Natural killer cell (primary cell): ENCODE results near the gene CDKN3. TPM values are rescaled to one million over a fixed set of nuclear protein-coding genes. Genes with fewer than 3 reads are reported as not detected.

Source experiments
- ATAC-seq, 3 donors: fragments of 150-1000 bp in 2 of 3; fragments of 200-7000 bp in 1 of 3; cut with Tn5 transposase; 1 replicate in 1 of 3; 2 replicates in 2 of 3; pipeline ENCODE4 v1.10.0; 2021; ENCODE audit warnings: mild to moderate bottlenecking in 2 of 3, moderate library complexity in 2 of 3
- DNase-seq, 2 donors: peaks; one replicate each; pipeline versions ENCODE4 v3.0.0 to v3.0.0-alpha.2; 2013 to 2021; ENCODE audit warnings: mixed read lengths in 1 of 2
- H3K27ac ChIP-seq: one replicate; pipeline ENCODE4 v1.5.1; 2013; ENCODE audit warnings: mild to moderate bottlenecking, low read length
- H3K27me3 ChIP-seq: one replicate; pipeline ENCODE4 v1.6.1; 2013; ENCODE audit warnings: low read length; ENCODE audit not compliant: control insufficient read depth, insufficient read depth
- H3K36me3 ChIP-seq: one replicate; pipeline ENCODE4 v1.6.1; 2013; ENCODE audit warnings: low read length; ENCODE audit not compliant: control insufficient read depth, insufficient read depth
- H3K4me1 ChIP-seq: one replicate; pipeline ENCODE4 v1.6.1; 2013; ENCODE audit warnings: low read length; ENCODE audit not compliant: control insufficient read depth, insufficient read depth
- H3K4me3 ChIP-seq: one replicate; pipeline ENCODE4 v1.5.1; 2013; ENCODE audit warnings: low read length
- H3K9me3 ChIP-seq: one replicate; pipeline ENCODE4 v1.6.1; 2013; ENCODE audit warnings: low read length; ENCODE audit not compliant: control insufficient read depth, insufficient read depth
- H3K27ac Mint-ChIP-seq, 2 donors: one replicate each; pipeline ENCODE4 v1.8.0; 2022; ENCODE audit warnings: mild to moderate bottlenecking in 2 of 2, mixed read lengths in 2 of 2, moderate library complexity in 1 of 2
- H3K27me3 Mint-ChIP-seq, 2 donors: one replicate each; pipeline ENCODE4 v1.8.0; 2022; ENCODE audit warnings: low read depth in 2 of 2, mixed read lengths in 2 of 2
- H3K36me3 Mint-ChIP-seq: one replicate; pipeline ENCODE4 v1.8.0; 2022; ENCODE audit warnings: mixed read lengths
- H3K4me1 Mint-ChIP-seq, 2 donors: one replicate each; pipeline ENCODE4 v1.8.0; 2022; ENCODE audit warnings: mixed read lengths in 2 of 2
- H3K4me3 Mint-ChIP-seq: one replicate; pipeline ENCODE4 v1.8.0; 2022; ENCODE audit warnings: mild to moderate bottlenecking, moderate library complexity, mixed read lengths
- H3K9me3 Mint-ChIP-seq, 2 donors: one replicate each; pipeline ENCODE4 v1.8.0; 2022; ENCODE audit warnings: mixed read lengths in 2 of 2
- CTCF ChIP-seq: fragments of 200-600 bp; IDR thresholded peaks from one replicate; pipeline ENCODE4 v1.8.0; 2022; ENCODE audit warnings: antibody characterized with exemption
- WGBS: methylation state at CpG from one replicate; pipeline ENCODE4 v1.1.7; 2013; ENCODE audit warnings: missing lambda C conversion rate; ENCODE audit not compliant: insufficient coverage; 5-methylcytosine and 5-hydroxymethylcytosine counted together
- intact Hi-C: fragments of 100-400 bp; cut with micrococcal nuclease; formaldehyde crosslinking; loops from one replicate; pipeline ENCODE4 v1.14.2; 2022
- total RNA-seq, 4 donors: library from RNA; stranded (reverse); fragments of 120-200 nt in 1 of 4; gene quantifications; one replicate each; pipeline versions ENCODE4 v1.2.3 to v1.2.4, GENCODE V29; 2013 to 2022

Gene CDKN3
- total RNA-seq, 3 donors from 2014 or later (not counting 1 experiment from before 2014, with no cell fraction given) = 0.89 to 3.0 (median 1.8) TPM

- H3K36me3 Mint-ChIP-seq = no peaks in the 10 kb centered on the region
- H3K9me3 Mint-ChIP-seq = no peaks in the 10 kb centered on the region
- H3K4me1 Mint-ChIP-seq = no peaks in the 10 kb centered on the region
- DNase-seq (no peak), ATAC-seq (no peak)
- peaks cover 19 to 38% of the 10 kb centered on the region in 2 donors for H3K27me3 Mint-ChIP-seq
- no peak for TF ChIP-seq CTCF
- Histone ChIP-seq H3K27ac (no peak overlapping the region), H3K4me3 (no peak overlapping the region), H3K27me3 (no peaks in the 10 kb centered on the region), H3K4me1 (no peaks in the 10 kb centered on the region), H3K36me3 (no peaks in the 10 kb centered on the region), H3K9me3 (no peaks in the 10 kb centered on the region)
- 81% methylated on average over 3 of the region's 3 CpGs for WGBS
- intact Hi-C loops = no loop called here
- H3K27ac Mint-ChIP-seq = no peak overlapping the region
- no peak overlapping the region for H3K4me3 Mint-ChIP-seq
Observed at GRCh38 chr14:54356172-54356571, 40.6 kb upstream of the CDKN3 start.

GRCh38 chr14:54360667-54361066 lies 36.1 kb upstream of the CDKN3 start:
- Histone ChIP-seq H3K27ac (no peak overlapping the region), H3K36me3 (no peaks in the 10 kb centered on the region), H3K4me1 (no peaks in the 10 kb centered on the region), H3K9me3 (no peaks in the 10 kb centered on the region), H3K27me3 (no peaks in the 10 kb centered on the region), H3K4me3 (no peak overlapping the region)
- Mint-ChIP-seq H3K4me1 (peaks cover 0 to 4% of the 10 kb centered on the region in 2 donors), H3K36me3 (no peaks in the 10 kb centered on the region), H3K27ac (no peak overlapping the region), H3K27me3 (peaks cover 18 to 34% of the 10 kb centered on the region in 2 donors), H3K4me3 (no peak overlapping the region), H3K9me3 (no peaks in the 10 kb centered on the region)
- no peak for DNase-seq
- intact Hi-C loops = no loop called here
- TF ChIP-seq CTCF = no peak
- no peak for ATAC-seq
- 88% methylated on average over 1 of the region's 1 CpG for WGBS

- Mint-ChIP-seq H3K4me1 (peaks cover 0 to 4% of the 10 kb centered on the region in 2 donors), H3K27ac (no peak overlapping the region), H3K9me3 (no peaks in the 10 kb centered on the region), H3K4me3 (no peak overlapping the region), H3K36me3 (no peaks in the 10 kb centered on the region), H3K27me3 (peaks cover 16 to 34% of the 10 kb centered on the region in 2 donors)
- WGBS = 92% methylated on average over 2 of the region's 5 CpGs
- DNase-seq (no peak), ATAC-seq (no peak)
- intact Hi-C loops = no loop called here
- no peaks in the 10 kb centered on the region for H3K9me3 ChIP-seq
- no peaks in the 10 kb centered on the region for H3K36me3 ChIP-seq
- no peaks in the 10 kb centered on the region for H3K27me3 ChIP-seq
- no peak for TF ChIP-seq CTCF
- H3K27ac ChIP-seq = no peak overlapping the region
- H3K4me3 ChIP-seq = no peak overlapping the region
- no peaks in the 10 kb centered on the region for H3K4me1 ChIP-seq
Observed at GRCh38 chr14:54362089-54362504, 34.7 kb upstream of the CDKN3 start.

GRCh38 chr14:54362759-54363437 lies 33.9 kb upstream of the CDKN3 start:
- WGBS = 59% methylated on average over 5 of the region's 5 CpGs
- Mint-ChIP-seq H3K9me3 (no peaks in the 10 kb centered on the region), H3K27me3 (peaks cover 20 to 34% of the 10 kb centered on the region in 2 donors), H3K4me1 (peaks cover 0 to 4% of the 10 kb centered on the region in 2 donors), H3K27ac (no peak overlapping the region), H3K36me3 (no peaks in the 10 kb centered on the region), H3K4me3 (no peak overlapping the region)
- ATAC-seq (no peak), DNase-seq (no peak)
- Histone ChIP-seq H3K4me3 (no peak overlapping the region), H3K36me3 (no peaks in the 10 kb centered on the region), H3K27me3 (no peaks in the 10 kb centered on the region), H3K4me1 (no peaks in the 10 kb centered on the region), H3K27ac (no peak overlapping the region), H3K9me3 (no peaks in the 10 kb centered on the region)
- no peak for TF ChIP-seq CTCF
- intact Hi-C loops = no loop called here
